T follicular helper cell (primary cell): Measurements from ENCODE around the gene POLD4.
"Not testable (repeated sequence)": the region's sequence is repeated elsewhere in the genome, so short reads cannot be mapped to it uniquely, and the experiment has no call there.

Experiments used
- DNase-seq: peaks from one replicate; pipeline ENCODE4 v3.0.0-alpha.2; 2020; ENCODE audit warnings: low read depth
- total RNA-seq, 2 experiments: gene quantifications; one replicate each; lab custom pipeline; 2026; lab: John Stamatoyannopoulos, UW

Gene POLD4
- total RNA-seq, result 2.2 to 6.9 reads per million in 2 experiments

- peak; percentile 90 for DNase-seq
Measured at GRCh38 chr11:67353317-67354074, at the start of gene POLD4. POLD4 (minus strand) TSS chr11:67353546; CDS start chr11:67353399, 147 bp downstream.

GRCh38 chr11:67403085-67403484 is 49.7 kb upstream of the POLD4 start:
- not testable (repeated sequence) for DNase-seq

- not testable (repeated sequence) for DNase-seq
Measured at GRCh38 chr11:67402192-67402839, 49.0 kb upstream of the POLD4 start.

GRCh38 chr11:67401495-67402191 is 48.3 kb upstream of the POLD4 start, which contains the start of gene PPP1CA:
PPP1CA (minus strand) TSS chr11:67401858; CDS start chr11:67401782, 76 bp downstream.
- peak; percentile 90 for DNase-seq

- DNase-seq, result no peak
Measured at GRCh38 chr11:67400942-67401494, 47.7 kb upstream of the POLD4 start.

- DNase-seq, result no peak
Measured at GRCh38 chr11:67400251-67400941, 47.0 kb upstream of the POLD4 start.

- no peak for DNase-seq
Measured at GRCh38 chr11:67398661-67399563, 45.6 kb upstream of the POLD4 start.

GRCh38 chr11:67397986-67398660 is 44.8 kb upstream of the POLD4 start:
- no peak for DNase-seq

GRCh38 chr11:67397536-67397935 is 44.2 kb upstream of the POLD4 start:
- DNase-seq, result no peak

- DNase-seq, result no peak
Measured at GRCh38 chr11:67396587-67397389, 43.4 kb upstream of the POLD4 start.

GRCh38 chr11:67396259-67396581 is 42.9 kb upstream of the POLD4 start:
- no peak for DNase-seq

- DNase-seq, result no peak
Measured at GRCh38 chr11:67395555-67396258, 42.4 kb upstream of the POLD4 start.

- no peak for DNase-seq
Measured at GRCh38 chr11:67393990-67394389, 40.6 kb upstream of the POLD4 start.

GRCh38 chr11:67393437-67393836 is 40.1 kb upstream of the POLD4 start:
- no peak for DNase-seq

- DNase-seq, result no peak
Measured at GRCh38 chr11:67392183-67392715, 38.9 kb upstream of the POLD4 start.

GRCh38 chr11:67391304-67392182 is 38.2 kb upstream of the POLD4 start, which contains the start of gene RAD9A:
RAD9A (plus strand) TSS chr11:67391986; CDS start chr11:67392045, 59 bp downstream.
- DNase-seq, result peak; percentile 91

GRCh38 chr11:67390947-67391303 is 37.6 kb upstream of the POLD4 start:
- DNase-seq, result no peak
